Dedifferentiated amniotic fluid mesenchymal stem cell (primary cell): ENCODE data around the gene CDH4.

Experiments used
- DNase-seq: peaks from one replicate; pipeline ENCODE4 v3.0.0-alpha.2; 2016; ENCODE audit errors: extremely low spot score

CDH4 gene

GRCh38 chr20:61804752-61805295 lies 552.8 kb downstream of the CDH4 start:
- DNase-seq, result no peak

GRCh38 chr20:61805365-61805764 lies 553.3 kb downstream of the CDH4 start:
- no peak for DNase-seq

GRCh38 chr20:61805781-61806180 lies 553.7 kb downstream of the CDH4 start:
- DNase-seq, result no peak

- no peak for DNase-seq
These were observed 554.3 kb downstream of the CDH4 start for GRCh38 chr20:61806314-61806713.

GRCh38 chr20:61806995-61807394 lies 554.9 kb downstream of the CDH4 start:
- DNase-seq, result no peak

GRCh38 chr20:61807471-61808160 lies 555.6 kb downstream of the CDH4 start:
- DNase-seq, result no peak

GRCh38 chr20:61808447-61808846 lies 556.4 kb downstream of the CDH4 start:
- DNase-seq, result no peak

- no peak for DNase-seq
These were observed 557.1 kb downstream of the CDH4 start for GRCh38 chr20:61809006-61809770.

- DNase-seq, result no peak
These were observed 558.1 kb downstream of the CDH4 start for GRCh38 chr20:61810066-61810737.

GRCh38 chr20:61810738-61811135 lies 558.7 kb downstream of the CDH4 start:
- no peak for DNase-seq

GRCh38 chr20:61811166-61811565 lies 559.1 kb downstream of the CDH4 start:
- DNase-seq, result no peak

- no peak for DNase-seq
These were observed 560.2 kb downstream of the CDH4 start for GRCh38 chr20:61812121-61812844.

GRCh38 chr20:61812845-61813485 lies 560.9 kb downstream of the CDH4 start:
- no peak for DNase-seq

- DNase-seq, result no peak
These were observed 561.7 kb downstream of the CDH4 start for GRCh38 chr20:61813791-61814190.

- no peak for DNase-seq
These were observed 562.2 kb downstream of the CDH4 start for GRCh38 chr20:61814244-61814643.

GRCh38 chr20:61814726-61815125 lies 562.7 kb downstream of the CDH4 start:
- no peak for DNase-seq

- DNase-seq, result no peak
These were observed 563.1 kb downstream of the CDH4 start for GRCh38 chr20:61815176-61815575.

- DNase-seq, result no peak
These were observed 563.6 kb downstream of the CDH4 start for GRCh38 chr20:61815678-61816077.

GRCh38 chr20:61816606-61817460 lies 564.8 kb downstream of the CDH4 start:
- DNase-seq, result no peak

- DNase-seq, result no peak
These were observed 565.5 kb downstream of the CDH4 start for GRCh38 chr20:61817575-61817974.
